Measurements from ENCODE around the gene TMEM238. TPM values are rescaled to one million over a fixed set of nuclear protein-coding genes. Genes with fewer than 3 reads are reported as not detected.
"Not testable (repeated sequence)": the region's sequence is repeated elsewhere in the genome, so short reads cannot be mapped to it uniquely, and the experiment has no call there.

TMEM238 gene, protein sequence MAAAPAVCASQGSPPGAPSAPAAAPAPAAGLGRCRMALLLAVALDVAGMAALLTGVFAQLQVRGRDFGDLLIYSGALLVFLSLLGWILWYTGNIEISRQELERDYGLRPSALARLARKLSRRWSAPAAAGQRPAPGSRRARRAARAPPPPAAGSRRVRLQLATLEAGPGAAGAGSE
- total RNA-seq (2014; rRNA removed; shearing (Covaris generic); ENCODE audit: low replicate concordance), result 2.3 and 6.7 TPM in 2 replicates

DNA sequence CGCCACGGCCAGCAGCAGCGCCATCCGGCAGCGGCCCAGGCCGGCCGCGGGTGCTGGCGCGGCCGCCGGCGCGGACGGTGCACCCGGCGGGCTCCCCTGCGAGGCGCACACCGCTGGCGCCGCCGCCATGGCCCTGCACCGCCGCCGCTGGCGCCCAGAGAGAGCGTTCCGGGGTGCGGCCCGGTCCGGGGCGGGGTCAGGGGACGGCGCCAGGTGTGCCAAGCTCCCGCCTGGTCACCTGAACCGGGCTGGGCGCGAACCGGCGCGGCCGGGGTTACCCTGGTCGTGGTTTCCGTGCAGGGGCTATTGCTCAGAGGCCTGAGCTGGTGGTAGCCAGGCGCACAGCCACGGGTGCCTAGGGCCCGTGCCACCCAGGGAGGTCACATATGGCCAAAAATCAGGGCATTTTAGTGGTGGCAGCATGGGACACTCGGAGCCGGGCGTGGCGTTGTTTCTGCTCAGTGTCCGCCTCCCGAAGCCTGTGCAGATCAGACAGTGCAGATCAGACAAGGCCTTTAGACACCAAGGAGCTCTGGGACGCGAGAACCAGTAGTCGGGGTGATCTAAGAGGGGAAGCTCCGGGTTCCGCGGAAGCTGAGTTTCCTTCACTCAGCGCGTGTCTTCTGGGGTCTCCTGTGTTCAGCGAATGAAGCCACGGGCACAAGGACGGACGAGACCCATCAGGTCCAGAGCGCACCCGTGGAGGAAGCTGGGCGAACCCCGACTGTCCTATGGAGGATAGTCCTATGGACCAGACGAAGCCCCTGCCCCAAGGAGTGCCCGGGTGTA, at the start of gene TMEM238:
Gene TMEM238 (minus strand): TSS at position 162 of the 789 bp plus-strand sequence. CDS start 33 bp downstream, at position 129.
- peak; percentile 45 for DNase-seq (ENCODE audit: low read depth)
- in situ Hi-C loops (cut with HindIII; ENCODE audit: low pct_unique_long_range_greater_than_20kb, low sequenced_read_pairs), result no loop called here

- in situ Hi-C loops (cut with HindIII; ENCODE audit: low pct_unique_long_range_greater_than_20kb, low sequenced_read_pairs), result no loop called here
- no peak for DNase-seq (ENCODE audit: low read depth)
Observed at GRCh38 chr19:55433292-55433691, 49.2 kb upstream of the TMEM238 start.

GRCh38 chr19:55432241-55432959, 48.3 kb upstream of the TMEM238 start:
- no peak for DNase-seq (ENCODE audit: low read depth)
- in situ Hi-C loops (cut with HindIII; ENCODE audit: low pct_unique_long_range_greater_than_20kb, low sequenced_read_pairs), result no loop called here

GRCh38 chr19:55431183-55431582, 47.1 kb upstream of the TMEM238 start:
- no peak for DNase-seq (ENCODE audit: low read depth)
- in situ Hi-C loops (cut with HindIII; ENCODE audit: low pct_unique_long_range_greater_than_20kb, low sequenced_read_pairs), result no loop called here

- no peak for DNase-seq (ENCODE audit: low read depth)
- in situ Hi-C loops (cut with HindIII; ENCODE audit: low pct_unique_long_range_greater_than_20kb, low sequenced_read_pairs), result no loop called here
Observed at GRCh38 chr19:55426042-55426441, 42.0 kb upstream of the TMEM238 start.

DNA sequence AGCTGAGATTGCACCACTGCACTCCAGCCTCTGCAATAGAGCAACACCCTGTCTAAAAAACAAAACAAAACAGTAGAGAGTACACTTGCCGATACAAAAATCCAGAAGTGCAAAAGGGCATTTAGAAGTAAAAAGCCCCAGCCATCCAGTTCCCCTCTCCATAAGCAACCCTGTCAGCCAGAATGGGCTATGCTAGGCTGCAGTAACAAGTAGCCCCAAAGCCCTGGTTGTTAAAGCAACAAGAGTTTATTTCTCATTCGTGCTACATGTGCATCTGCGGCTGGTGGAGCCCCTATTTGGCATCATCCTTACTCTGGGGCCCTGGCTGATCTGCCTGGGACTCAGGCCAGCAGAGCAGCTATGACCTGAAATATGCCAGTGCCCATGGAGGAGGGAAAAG, 40.4 kb upstream of the TMEM238 start:
- in situ Hi-C loops (cut with HindIII; ENCODE audit: low pct_unique_long_range_greater_than_20kb, low sequenced_read_pairs), result no loop called here
- DNase-seq (ENCODE audit: low read depth), result no peak

- in situ Hi-C loops (cut with HindIII; ENCODE audit: low pct_unique_long_range_greater_than_20kb, low sequenced_read_pairs), result no loop called here
- DNase-seq (ENCODE audit: low read depth), result no peak
Observed at GRCh38 chr19:55423225-55424005, 39.3 kb upstream of the TMEM238 start.

DNA sequence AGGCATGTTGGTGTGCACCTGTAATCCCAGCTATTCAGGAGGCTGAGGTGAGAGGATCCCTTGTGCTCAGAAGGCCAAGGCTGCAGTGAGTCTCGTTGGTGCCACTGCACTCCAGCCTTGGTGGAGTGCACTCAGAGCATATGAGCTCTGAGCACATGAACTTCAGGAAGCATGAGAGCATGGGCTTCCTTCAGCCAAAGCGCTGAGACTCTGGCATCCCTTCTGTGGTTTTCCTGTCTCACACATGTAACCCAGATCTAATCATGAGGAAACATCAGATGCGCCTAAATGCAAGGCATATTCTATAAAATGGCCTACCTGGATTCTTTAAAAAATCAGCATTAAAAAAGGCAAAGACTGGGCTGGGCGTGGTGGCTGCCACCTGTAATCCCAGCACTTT, 37.2 kb upstream of the TMEM238 start:
- in situ Hi-C loops (cut with HindIII; ENCODE audit: low pct_unique_long_range_greater_than_20kb, low sequenced_read_pairs); DNase-seq (ENCODE audit: low read depth): not testable (repeated sequence)

- in situ Hi-C loops (cut with HindIII; ENCODE audit: low pct_unique_long_range_greater_than_20kb, low sequenced_read_pairs), result loop anchor here (10.0 kb wide), 1 partner anchor 245 kb away; no protein-coding TSS in a partner anchor
- DNase-seq (ENCODE audit: low read depth), result no peak
Observed at GRCh38 chr19:55419624-55420236, 35.6 kb upstream of the TMEM238 start.

DNA sequence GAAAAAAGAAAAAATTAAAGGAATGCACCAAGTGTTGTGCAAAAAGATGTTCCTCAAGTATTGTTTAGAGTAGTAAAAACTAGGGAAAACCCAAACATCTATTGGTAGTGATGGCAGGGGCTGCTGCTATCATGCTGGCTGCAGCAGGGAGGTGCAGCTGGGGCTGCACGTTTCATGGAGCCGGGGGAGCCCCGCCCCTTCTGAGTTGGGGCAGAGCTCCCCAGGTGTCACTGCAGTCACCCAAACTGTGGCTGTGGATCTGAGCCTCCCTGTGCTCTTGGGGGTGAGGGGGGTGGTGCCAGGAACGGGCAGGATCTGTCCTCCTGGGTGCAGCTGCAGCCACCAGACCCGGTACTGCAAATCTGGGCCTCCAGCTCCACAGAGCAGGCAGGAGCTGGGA, 35.0 kb upstream of the TMEM238 start:
- DNase-seq (ENCODE audit: low read depth), result no peak
- in situ Hi-C loops (cut with HindIII; ENCODE audit: low pct_unique_long_range_greater_than_20kb, low sequenced_read_pairs), result loop anchor here (10.0 kb wide), 1 partner anchor 244 kb away; no protein-coding TSS in a partner anchor

GRCh38 chr19:55418185-55418584, 34.1 kb upstream of the TMEM238 start:
- in situ Hi-C loops (cut with HindIII; ENCODE audit: low pct_unique_long_range_greater_than_20kb, low sequenced_read_pairs), result loop anchor here (10.0 kb wide), 1 partner anchor 243 kb away; no protein-coding TSS in a partner anchor
- peak; percentile 64 for DNase-seq (ENCODE audit: low read depth)

GRCh38 chr19:55410168-55410567, 26.1 kb upstream of the TMEM238 start:
- in situ Hi-C loops (cut with HindIII; ENCODE audit: low pct_unique_long_range_greater_than_20kb, low sequenced_read_pairs), result loop anchor here (10.0 kb wide), 1 partner anchor 235 kb away; no protein-coding TSS in a partner anchor

DNA sequence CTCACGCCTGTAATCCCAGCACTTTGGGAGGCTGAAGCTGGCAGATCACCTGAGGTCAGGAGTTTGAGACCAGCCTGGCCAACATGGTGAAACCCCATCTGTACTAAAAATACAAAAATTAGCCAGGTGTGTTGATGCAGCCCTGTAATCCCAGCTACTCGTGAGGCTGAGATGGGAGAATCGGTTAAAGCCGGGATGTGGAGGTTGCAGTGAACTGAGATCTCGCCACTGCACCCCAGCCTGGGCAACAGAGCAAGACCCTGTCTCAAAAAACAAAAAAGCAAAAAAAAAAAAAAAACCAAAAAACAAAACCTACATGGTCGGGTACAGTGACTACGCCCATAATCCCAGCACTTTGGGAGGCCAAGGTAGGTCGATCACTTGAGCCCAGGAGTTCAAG, 25.1 kb upstream of the TMEM238 start:
- in situ Hi-C loops (cut with HindIII; ENCODE audit: low pct_unique_long_range_greater_than_20kb, low sequenced_read_pairs); DNase-seq (ENCODE audit: low read depth): not testable (repeated sequence)

More at GRCh38 chr19:55410168-55410567, 26.1 kb upstream of the TMEM238 start:
- no peak for DNase-seq (ENCODE audit: low read depth)

DNA sequence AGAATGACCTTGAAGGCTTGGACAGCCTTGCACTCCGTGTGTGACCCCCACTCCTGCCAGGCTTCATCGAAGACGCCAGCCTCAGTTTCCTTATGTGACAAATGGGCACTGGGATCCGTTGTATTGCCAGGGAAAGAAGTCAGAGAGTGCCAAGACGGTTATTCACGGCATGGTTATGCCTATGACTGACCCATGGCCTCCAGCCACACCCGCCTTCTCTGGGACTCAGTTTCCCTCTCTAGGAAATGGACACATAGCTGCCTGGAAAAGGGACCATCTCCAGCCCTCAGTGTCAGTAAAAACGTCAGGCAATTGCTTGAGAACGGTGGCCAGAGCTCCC, 24.4 kb upstream of the TMEM238 start:
- no peak for DNase-seq (ENCODE audit: low read depth)
- in situ Hi-C loops (cut with HindIII; ENCODE audit: low pct_unique_long_range_greater_than_20kb, low sequenced_read_pairs), result no loop called here

DNA sequence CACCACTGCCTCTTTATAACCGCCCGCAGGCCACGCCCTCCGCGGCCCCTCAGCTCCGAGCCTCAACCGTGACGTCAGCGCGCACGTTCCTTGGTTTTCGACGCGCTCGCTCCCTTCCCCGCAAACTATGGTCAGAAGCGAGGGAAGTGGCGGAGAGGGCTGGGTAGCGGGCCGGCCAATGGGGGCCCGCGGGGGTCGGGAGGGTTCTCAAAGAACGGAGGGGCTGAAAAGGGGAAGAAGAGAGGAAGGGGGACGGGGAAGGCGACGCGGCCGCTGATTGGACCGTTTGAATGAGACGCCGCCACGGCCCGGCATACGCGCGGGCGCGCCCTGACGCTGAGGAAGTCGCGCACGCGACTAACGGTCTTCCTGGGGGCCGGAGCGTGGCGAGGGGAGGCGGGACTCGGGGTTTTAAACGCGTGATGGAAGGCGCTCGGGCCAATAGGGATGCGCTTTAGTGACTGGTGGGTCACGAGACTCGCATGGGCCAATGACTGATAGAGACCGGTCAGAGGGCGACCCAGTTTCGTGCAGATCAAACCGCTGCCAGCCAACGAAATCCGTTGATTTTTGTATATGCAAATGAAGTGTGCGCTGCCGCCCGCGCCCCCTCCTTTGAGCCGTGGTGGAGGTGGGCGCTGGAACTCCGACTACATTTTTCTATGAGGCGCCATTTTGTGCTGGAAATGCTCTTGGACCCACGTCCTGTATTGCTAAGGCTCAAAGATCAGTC, 23.9 kb upstream of the TMEM238 start:
- in situ Hi-C loops (cut with HindIII; ENCODE audit: low pct_unique_long_range_greater_than_20kb, low sequenced_read_pairs), result no loop called here
- DNase-seq (ENCODE audit: low read depth), result peak; percentile 100

DNA sequence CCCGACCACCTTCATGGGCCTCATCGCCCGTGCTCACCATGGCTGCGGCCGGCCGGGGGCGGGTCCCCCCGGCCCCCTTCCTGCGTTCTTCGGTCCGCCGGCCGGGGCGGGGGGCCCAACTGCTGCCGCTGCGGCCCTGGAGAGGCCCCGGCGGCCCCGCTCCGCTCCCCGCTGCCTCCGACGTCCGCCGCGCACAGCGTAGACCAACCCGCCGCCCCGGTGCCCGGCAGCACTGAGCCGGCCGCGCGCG, 23.4 kb upstream of the TMEM238 start, which contains the start of gene UBE2S:
Gene UBE2S (minus strand): TSS at position 239 of the 250 bp plus-strand sequence. CDS start 199 bp downstream, at position 40.
- DNase-seq (ENCODE audit: low read depth); in situ Hi-C loops (cut with HindIII; ENCODE audit: low pct_unique_long_range_greater_than_20kb, low sequenced_read_pairs): not testable (repeated sequence)

DNA sequence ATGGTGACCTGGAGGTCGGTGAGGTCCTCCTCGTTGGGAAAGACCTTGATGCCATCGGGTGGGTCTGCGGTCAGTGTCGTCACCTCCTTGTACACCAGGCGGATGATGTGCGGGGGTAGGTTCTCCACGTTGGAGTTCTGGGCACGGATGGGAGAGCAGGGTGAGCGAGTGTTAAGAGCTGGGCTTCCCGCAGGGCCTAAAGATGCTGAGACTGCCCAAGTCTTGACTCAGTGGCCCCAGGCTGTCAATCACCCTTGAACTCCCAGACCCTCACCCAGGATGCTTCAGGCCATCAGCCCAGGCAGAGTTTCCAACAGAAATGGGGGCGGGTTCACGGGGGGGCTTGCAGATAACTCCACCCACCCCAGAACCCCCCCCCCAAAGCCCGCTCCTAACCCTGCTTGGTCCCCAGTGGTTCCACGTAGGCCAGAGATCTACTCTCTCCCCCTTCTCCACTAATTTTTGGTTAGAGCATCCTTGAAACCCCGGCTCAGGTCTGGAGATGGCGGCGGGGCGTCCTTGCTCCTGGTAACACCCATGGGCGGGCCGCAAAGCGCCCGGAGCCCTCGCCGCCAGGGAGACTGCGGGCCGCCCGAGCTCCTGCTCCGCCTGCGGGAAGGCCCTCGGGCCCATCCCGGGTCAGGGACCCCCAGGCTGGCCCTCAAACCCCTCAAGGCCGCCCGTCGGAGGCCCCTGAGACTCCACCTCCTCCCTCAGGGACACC, 22.9 kb upstream of the TMEM238 start:
- in situ Hi-C loops (cut with HindIII; ENCODE audit: low pct_unique_long_range_greater_than_20kb, low sequenced_read_pairs), result no loop called here

More for the DNA sequence above, 22.9 kb upstream of the TMEM238 start:
- DNase-seq (ENCODE audit: low read depth), result no peak

Data from Caki2 (cell line).